ENCODE results near the gene ECI2. TPM values are rescaled to one million over a fixed set of nuclear protein-coding genes. Genes with fewer than 3 reads are reported as not detected.

Gene ECI2
- total RNA-seq: 100 to 1,000 TPM in 1 of 4 donors, 10 to 100 TPM in 3; 17.7 to 137 (median 69.9) TPM

GRCh38 chr6:4134841-4135664 is at the start of gene ECI2:
Gene ECI2 (minus strand): TSS chr6:4135575. CDS start chr6:4135560, 15 bp downstream.
- peak; percentile 69 for DNase-seq
- H3K36me3 ChIP-seq: peaks cover 0 to 18% (median 6%) of the 10 kb centered on the region in 4 donors
- H3K27me3 ChIP-seq: no peaks in the 10 kb centered on the region
- no peaks in the 10 kb centered on the region for H3K9me3 ChIP-seq
- WGBS, 2 donors (ENCODE audit: low coverage in 1 of 2): 1 to 4% methylated on average over 8 to 35 of the region's 66 CpGs
- TF ChIP-seq POLR2AphosphoS5 (IDR thresholded peaks at IDR 0.05): peak; percentile 81 to 84 (median 81)
- TF ChIP-seq POLR2A (IDR thresholded peaks at IDR 0.05): peak; percentile 72
- TF ChIP-seq CTCF (IDR thresholded peaks at IDR 0.05): peak in 1 of 5 experiments; percentile 14
- no peak for TF ChIP-seq EP300 (IDR thresholded peaks at IDR 0.05; ENCODE audit: low read depth)
- H3K4me3 ChIP-seq: peak within 1 kb of the TSS; percentile 75 to 92 (median 82)
- peaks cover 0 to 39% (median 21%) of the 10 kb centered on the region in 4 donors for H3K4me1 ChIP-seq
- peak within 1 kb of the TSS; percentile 93 to 97 (median 96) for H3K27ac ChIP-seq
- intact Hi-C loops (cut with DNase I; ENCODE audit: low total_unique reads) (no loop called here), in situ Hi-C loops (cut with MboI; ENCODE audit: low pct_ligation_motif_present in 1 of 4, low pct_unique_long_range_greater_than_20kb in 1 of 4, low sequenced_read_pairs in 3 of 4) (loop anchor here in 1 of 4 donors (25.0 kb wide), 1 partner anchor 398 kb away; no protein-coding TSS in a partner anchor)

DNA sequence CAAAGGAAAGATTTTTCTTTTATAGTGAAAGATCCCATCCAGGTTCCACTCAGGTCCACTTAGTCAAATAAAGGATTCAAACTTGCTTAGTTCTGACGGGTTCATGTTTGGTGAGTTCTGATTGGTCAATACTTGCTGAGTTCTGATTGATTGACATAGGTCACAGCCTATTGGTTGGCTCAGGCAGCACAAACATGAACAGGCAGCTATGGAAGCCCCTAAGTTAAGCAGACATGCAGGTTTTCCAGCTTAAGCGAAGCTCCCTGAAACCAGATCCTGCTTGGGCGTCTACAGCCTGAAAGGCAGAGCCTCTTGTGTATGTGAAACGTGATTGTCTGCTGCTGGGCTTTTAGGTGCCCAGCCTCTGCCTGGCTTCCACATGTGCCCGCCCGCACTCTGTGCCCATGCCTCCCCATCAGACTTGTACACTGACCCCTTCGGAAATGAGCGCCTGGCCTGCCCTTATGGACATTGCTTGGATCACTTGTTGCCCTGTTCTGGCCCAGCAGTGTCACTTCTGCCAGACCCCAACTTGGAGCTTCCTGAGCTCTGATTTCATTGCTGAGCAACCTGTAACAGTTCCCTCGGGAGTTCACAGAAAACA is 45.4 kb upstream of the ECI2 start:
- no peak overlapping the region for H3K4me3 ChIP-seq
- peaks cover 4% of the 10 kb centered on the region for H3K27me3 ChIP-seq
- no peak for TF ChIP-seq POLR2AphosphoS5 (IDR thresholded peaks at IDR 0.05)
- TF ChIP-seq POLR2A (IDR thresholded peaks at IDR 0.05): no peak
- no peak for TF ChIP-seq EP300 (IDR thresholded peaks at IDR 0.05; ENCODE audit: low read depth)
- in situ Hi-C loops (cut with MboI; ENCODE audit: low pct_ligation_motif_present in 1 of 4, low pct_unique_long_range_greater_than_20kb in 1 of 4, low sequenced_read_pairs in 3 of 4) (no loop called here), intact Hi-C loops (cut with DNase I; ENCODE audit: low total_unique reads) (no loop called here)
- no peaks in the 10 kb centered on the region for H3K9me3 ChIP-seq
- WGBS, 2 donors (ENCODE audit: low coverage in 1 of 2): 80 to 86% methylated on average over 2 to 9 of the region's 9 CpGs
- no peaks in the 10 kb centered on the region for H3K4me1 ChIP-seq
- no peak for DNase-seq
- no peak overlapping the region for H3K27ac ChIP-seq
- no peaks in the 10 kb centered on the region for H3K36me3 ChIP-seq

- TF ChIP-seq POLR2A (IDR thresholded peaks at IDR 0.05) (no peak), CTCF (IDR thresholded peaks at IDR 0.05) (no peak), POLR2AphosphoS5 (IDR thresholded peaks at IDR 0.05) (no peak), EP300 (IDR thresholded peaks at IDR 0.05; ENCODE audit: low read depth) (no peak)
- Histone ChIP-seq H3K36me3 (no peaks in the 10 kb centered on the region), H3K4me1 (no peaks in the 10 kb centered on the region), H3K9me3 (no peaks in the 10 kb centered on the region), H3K4me3 (no peak overlapping the region), H3K27me3 (peaks cover 4% of the 10 kb centered on the region), H3K27ac (no peak overlapping the region)
- WGBS, 2 donors (ENCODE audit: low coverage in 1 of 2): 69 to 94% methylated on average over 2 to 4 of the region's 4 CpGs
- in situ Hi-C loops (cut with MboI; ENCODE audit: low pct_ligation_motif_present in 1 of 4, low pct_unique_long_range_greater_than_20kb in 1 of 4, low sequenced_read_pairs in 3 of 4) (no loop called here), intact Hi-C loops (cut with DNase I; ENCODE audit: low total_unique reads) (no loop called here)
- no peak for DNase-seq
These were observed 44.7 kb upstream of the ECI2 start for GRCh38 chr6:4179960-4180651.

- Histone ChIP-seq H3K27ac (no peak overlapping the region), H3K4me1 (no peaks in the 10 kb centered on the region), H3K9me3 (no peaks in the 10 kb centered on the region), H3K4me3 (no peak overlapping the region), H3K27me3 (peaks cover 4% of the 10 kb centered on the region), H3K36me3 (no peaks in the 10 kb centered on the region)
- no peak for DNase-seq
- intact Hi-C loops (cut with DNase I; ENCODE audit: low total_unique reads): no loop called here
- 83 to 85% methylated on average over 4 to 8 of the region's 8 CpGs for WGBS, 2 donors (ENCODE audit: low coverage in 1 of 2)
- in situ Hi-C loops (cut with MboI; ENCODE audit: low pct_ligation_motif_present in 1 of 4, low pct_unique_long_range_greater_than_20kb in 1 of 4, low sequenced_read_pairs in 3 of 4): no loop called here
- TF ChIP-seq POLR2AphosphoS5 (IDR thresholded peaks at IDR 0.05): no peak
- no peak for TF ChIP-seq POLR2A (IDR thresholded peaks at IDR 0.05)
- no peak for TF ChIP-seq EP300 (IDR thresholded peaks at IDR 0.05; ENCODE audit: low read depth)
- TF ChIP-seq CTCF (IDR thresholded peaks at IDR 0.05): no peak
These were observed 43.5 kb upstream of the ECI2 start for GRCh38 chr6:4178737-4179333.

Data from transverse colon (tissue), 4 donors.